GM18511 (cell line): ENCODE data around the gene OSBPL1A.

Experiments
- ATAC-seq: cut with Tn5 transposase; IDR thresholded peaks from one replicate; pipeline ENCODE4 v1.9.1; 2021; ENCODE audit warnings: mild to moderate bottlenecking, moderate library complexity; ENCODE audit not compliant: unreplicated experiment

OSBPL1A gene

DNA sequence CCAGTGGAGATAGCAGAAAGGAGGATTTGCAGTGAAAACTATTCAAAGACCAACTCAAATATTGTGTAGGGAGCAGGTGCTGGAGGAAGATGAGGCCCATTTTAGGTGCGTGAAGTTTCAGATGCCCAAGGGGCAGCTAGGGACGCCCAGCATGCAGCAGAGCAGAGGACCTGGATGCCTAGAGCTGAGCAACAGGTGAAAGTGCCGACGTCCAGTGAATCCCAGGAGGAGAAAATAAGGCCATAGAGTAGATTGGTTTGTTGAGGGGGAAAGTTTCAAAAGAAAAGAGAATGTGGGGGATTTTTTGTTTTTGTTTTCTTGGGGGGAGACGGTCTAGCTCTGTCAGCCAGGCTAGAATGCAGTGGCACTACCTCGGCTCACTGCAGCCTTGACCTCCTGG lies 53.1 kb downstream of the OSBPL1A start:
- ATAC-seq: no peak

GRCh38 chr18:24342347-24342746 lies 55.3 kb downstream of the OSBPL1A start:
- no peak for ATAC-seq

GRCh38 chr18:24341361-24341760 lies 56.3 kb downstream of the OSBPL1A start:
- ATAC-seq: no peak

GRCh38 chr18:24333084-24333483 lies 64.5 kb downstream of the OSBPL1A start:
- no peak for ATAC-seq

DNA sequence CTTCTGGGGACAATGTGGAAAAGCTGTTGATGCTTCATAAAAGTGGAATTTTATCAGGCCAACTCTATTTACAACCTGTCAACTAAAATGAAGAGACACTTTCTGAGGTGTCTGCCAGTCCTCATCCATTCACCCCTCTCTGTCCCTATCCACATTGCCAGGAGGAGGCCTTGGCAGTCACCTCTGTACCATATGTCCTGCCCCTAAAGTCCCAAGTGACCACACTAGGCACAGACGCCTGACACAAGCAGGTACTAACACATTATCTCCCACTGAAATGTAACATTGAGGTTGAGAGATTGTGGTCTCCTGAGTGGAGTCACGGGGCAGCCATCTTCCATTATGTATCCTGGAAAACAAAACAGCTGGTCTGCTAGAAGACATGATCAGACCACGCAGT lies 71.4 kb downstream of the OSBPL1A start:
- ATAC-seq: no peak

- ATAC-seq: no peak
Measured at GRCh38 chr18:24322584-24323136, 75.0 kb downstream of the OSBPL1A start.

- ATAC-seq: no peak
Measured at GRCh38 chr18:24321071-24321470, 76.6 kb downstream of the OSBPL1A start.

GRCh38 chr18:24319757-24320156 lies 77.9 kb downstream of the OSBPL1A start:
- no peak for ATAC-seq

- ATAC-seq: no peak
Measured at GRCh38 chr18:24317370-24317769, 80.3 kb downstream of the OSBPL1A start.

DNA sequence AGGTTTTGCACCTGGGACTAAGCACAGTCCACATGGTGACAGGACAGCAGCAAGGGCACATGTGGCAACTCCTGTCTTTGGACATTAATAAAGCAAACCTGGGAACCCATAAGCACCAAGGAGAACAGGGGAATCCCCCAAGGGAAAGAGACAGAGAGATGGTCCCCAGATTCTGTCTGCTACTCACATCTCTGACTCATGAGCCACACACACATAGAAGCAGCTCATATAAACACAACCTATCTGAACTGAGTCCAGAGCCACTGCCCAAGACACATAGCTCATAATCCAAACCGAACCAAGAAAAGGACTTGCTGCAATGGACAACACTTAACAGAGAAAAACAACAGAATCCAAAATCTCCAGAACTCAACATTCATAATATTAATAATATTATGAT lies 82.5 kb downstream of the OSBPL1A start:
- no peak for ATAC-seq

- ATAC-seq: no peak
Measured at GRCh38 chr18:24306201-24306600, 91.4 kb downstream of the OSBPL1A start.

DNA sequence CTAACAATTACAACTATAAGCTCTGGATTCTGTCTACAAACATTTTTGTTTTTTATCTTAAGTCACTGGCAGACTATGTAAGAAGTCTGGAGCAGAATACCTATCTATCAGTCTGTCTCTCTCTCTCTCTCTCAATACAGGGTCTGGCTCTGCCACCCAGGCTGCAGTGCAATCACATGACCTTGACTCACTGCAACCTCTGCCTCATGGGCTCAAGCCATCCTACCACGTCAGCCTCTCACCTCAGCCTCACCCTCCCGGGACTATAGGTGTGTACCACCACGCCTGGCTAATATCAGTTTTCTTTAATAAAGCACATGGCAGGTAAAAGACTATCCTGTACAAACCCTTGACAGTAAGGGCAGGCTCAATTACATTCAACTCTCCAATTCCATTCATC lies 96.9 kb downstream of the OSBPL1A start:
- no peak for ATAC-seq

DNA sequence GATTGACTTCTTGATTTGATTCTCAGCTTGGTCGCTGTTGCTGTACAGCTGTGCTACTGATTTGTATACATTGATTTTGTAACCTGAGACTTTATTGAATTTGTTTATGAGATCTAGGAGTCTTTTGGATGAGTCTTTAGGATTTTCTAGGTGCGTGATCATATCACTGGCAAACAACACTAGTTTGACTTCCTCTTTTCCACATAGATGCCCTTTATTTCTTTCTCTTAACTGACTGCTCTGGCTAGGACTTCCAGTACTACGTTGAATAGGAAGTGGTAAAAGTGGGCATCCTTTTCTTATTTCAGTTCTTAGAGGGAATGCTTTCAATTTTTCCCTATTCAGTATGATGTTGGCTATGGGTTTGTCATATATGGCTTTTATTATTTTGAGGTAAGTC lies 101.3 kb downstream of the OSBPL1A start:
- ATAC-seq: no peak

DNA sequence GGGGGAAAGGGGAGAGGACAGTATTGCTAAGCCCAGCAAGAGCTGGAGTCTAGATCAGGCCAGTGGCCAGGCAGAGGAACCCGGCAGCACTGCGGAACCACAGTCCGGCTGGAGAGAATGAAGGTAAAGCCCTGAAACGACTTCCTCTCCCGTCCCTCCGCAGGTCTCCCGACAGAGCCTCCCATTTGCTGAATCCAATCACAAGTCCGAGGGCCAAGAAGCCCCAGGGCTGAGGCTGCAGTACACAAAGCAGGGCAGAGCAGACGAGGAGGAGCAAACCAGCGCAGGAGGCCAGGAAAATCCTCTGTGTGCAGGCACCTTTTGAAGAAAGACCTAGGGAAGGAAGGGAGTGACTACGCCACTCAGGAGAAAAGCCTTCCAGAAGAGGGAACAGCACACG lies 104.4 kb downstream of the OSBPL1A start:
- ATAC-seq: no peak

DNA sequence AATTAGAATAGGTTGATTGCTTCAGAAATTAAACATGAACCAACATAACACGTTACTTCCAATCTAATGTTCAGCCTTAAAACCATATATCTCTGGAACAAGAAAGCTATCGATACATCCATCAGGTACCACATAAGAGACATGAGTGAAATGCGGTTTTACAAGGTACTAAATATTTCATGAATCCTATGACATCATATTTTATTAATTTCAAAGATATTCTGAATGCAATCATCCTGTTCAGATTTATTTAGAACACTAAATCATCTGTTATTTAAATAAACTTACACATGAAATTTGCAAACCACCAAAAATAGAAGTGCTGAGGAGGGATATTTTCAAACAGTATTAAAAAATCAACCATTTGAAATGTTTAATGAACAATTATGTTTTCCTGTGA lies 119.0 kb downstream of the OSBPL1A start:
- no peak for ATAC-seq

DNA sequence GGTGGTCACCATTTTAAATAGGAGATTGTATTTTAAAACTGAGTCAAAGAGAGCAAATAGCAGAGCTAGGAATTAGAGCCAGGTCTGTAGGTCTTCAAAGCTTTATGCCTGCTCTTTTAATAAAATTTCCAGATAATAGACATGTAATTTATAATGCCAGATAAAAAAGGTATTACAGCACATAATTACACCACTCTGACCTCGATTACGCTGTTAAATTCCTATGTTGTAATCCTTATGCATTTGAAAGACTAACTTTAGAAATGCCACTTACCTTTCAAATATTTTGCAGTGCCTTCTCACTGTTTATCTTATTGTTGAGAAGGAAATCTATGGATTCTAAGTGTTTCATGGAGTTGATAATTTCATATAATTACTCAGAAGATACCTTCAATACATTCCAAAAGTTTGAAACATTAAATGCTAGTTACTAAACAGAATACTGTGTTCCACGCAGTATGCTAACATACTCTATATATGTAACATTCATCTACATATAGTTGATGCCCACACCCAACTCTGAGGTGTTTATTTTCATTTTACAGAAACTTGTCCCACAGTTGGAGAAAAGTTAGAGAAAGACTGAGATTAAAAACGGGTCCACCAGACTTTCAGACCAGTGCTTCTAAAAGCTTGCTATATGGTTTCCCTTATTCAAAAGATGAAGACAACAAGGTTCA lies 120.0 kb downstream of the OSBPL1A start:
- no peak for ATAC-seq

DNA sequence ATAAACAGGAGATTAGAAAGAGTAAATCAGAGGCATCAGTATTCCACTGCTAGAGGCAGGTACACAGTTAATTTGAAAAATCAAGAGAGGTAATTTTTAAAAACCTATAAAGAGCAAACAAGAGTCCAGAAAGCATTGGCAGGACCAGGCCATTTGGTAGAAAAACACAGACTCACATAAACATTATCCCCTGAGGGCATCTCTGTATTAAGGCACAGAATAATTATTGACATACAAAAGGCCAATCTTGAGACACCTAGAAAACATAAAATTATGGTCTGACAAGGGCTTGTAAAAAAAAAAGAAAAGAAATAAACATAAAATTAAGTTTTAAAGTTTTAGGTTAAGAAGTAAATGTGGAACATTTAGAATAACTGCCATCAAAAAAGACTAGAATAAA lies 120.6 kb downstream of the OSBPL1A start:
- ATAC-seq: no peak

GRCh38 chr18:24274837-24275236 lies 122.8 kb downstream of the OSBPL1A start:
- ATAC-seq: no peak

DNA sequence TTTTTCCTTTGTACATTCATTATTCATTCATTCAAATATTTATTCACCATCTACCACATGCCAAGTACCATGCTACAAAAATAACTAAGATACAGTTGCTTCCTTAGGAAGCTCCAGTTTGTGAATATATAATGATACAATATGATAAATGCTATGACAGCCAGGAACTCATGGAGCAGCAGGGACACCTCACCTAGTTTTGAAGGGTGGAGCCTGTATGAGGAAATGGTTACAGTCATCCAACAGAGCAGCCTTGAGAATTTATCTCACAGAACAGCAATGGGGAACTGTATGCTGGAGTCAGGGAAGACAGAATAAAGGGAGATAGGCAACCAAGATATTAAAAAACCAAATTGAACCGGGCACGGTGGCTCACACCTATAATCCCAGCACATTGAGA lies 124.0 kb downstream of the OSBPL1A start:
- no peak for ATAC-seq

- ATAC-seq: no peak
Measured at GRCh38 chr18:24272229-24272525, 125.4 kb downstream of the OSBPL1A start.

DNA sequence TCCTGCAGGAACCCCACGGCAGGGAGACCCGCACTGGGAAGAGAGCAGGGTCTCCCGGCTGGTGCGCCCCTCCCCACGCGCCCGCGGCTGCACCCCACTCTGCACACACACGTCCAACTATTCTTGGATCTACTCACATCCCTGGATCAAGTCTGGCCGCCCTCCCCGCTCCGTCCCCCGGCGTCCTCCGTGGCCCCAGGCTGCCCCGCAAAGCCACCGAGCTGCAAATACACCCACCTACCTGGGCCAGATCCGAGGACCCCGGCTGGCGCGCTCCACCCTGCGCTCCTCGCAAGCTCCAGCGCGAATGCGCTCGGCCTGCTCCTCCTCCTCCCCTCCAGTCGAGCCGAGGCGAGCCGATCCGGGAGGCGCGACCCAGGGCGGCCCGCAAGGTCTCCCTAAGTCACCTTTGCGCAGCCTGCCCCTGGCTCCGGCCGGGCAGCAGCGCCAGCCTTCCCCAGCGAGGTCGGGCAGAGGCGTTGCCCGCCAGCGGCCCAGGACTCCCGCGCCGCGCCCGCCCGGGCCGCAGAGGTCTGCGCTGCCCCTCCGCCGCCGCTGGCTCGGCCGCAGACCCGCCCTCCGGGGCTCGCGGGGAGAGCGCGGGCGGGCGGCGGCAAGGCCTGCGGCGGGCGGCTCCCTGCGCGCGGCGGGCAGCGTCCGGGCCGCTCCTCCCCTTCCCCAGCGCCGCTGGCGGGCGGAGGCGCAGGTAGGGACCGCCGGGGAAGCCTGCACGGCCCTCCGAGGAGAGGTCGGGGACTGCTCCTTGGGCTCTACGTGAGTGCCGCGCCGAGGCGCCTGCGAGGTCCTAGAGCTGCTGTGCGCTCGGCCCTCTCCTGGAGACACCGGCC lies 126.0 kb downstream of the OSBPL1A start:
- ATAC-seq: no peak

DNA sequence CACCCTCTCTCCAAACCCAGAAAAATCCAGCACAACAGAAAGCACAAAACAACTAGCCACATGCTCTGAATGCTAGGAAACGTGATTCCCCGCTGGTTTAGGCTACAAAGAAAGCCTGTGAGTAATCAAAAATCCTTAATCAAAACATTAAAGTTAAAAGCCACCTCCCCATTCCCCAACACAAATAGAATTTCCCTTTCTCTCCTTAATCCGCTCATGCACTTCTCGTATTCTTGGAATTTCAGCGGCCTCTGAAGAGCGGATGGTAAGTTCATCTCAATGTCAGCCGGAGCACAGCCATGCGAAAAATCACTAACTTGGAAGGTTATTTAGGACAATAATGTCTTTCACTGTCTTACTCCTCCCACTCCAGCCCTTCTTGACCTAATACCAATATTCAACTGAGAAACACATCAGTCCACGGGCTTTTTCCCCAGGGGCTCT lies 126.7 kb downstream of the OSBPL1A start:
- no peak for ATAC-seq
